MM.1S (cell line): ENCODE results near the gene PCNT.

Source experiments
- EZH2 ChIP-seq: fragments of 300-600 bp; sonication (generic); optimal IDR thresholded peaks from 2 replicates; pipeline ENCODE3; 2017; ENCODE audit warnings: low read depth, mild to moderate bottlenecking, antibody characterized with exemption, low read length, mixed read lengths
- TF ChIP-seq, protein P1 (sequence below): fragments of 300-600 bp; sonication (generic); IDR thresholded peaks from 2 replicates; pipeline ENCODE4 v1.5.1; 2016; ENCODE audit warnings: antibody characterized with exemption, low read length, mixed read lengths

DNA sequence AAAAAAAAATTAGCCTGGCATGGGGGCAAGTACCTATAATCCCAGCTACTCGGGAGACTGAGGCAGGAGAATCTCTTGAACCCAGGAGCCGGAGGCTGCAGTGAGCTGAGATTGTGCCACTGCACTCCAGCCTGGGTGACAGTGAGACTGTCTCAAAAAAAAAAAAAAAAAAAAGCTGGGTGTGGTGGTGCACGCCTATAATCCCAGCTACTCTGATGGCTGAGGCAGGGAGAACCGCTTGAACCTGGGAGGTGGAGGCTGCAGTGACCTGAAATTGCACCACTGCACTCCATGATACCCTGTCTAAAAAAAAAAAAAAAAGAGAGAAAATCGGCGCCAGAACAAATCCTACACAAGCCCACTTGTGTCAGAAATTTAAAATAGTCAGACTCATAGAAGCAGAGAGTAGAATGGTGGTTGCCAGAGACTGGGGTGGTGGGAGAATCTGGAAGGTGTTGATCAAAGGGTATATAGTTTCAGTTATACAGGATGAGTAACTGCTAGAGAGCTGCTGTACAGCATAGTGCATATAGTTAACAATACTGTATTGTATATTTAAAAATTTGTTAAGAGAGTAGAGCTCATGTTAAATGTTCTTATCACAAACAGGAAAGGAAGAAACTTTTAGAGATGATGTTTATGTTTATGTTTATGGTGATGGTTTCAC lies 144.3 kb downstream of the PCNT start:
- TF ChIP-seq, protein P1, sequence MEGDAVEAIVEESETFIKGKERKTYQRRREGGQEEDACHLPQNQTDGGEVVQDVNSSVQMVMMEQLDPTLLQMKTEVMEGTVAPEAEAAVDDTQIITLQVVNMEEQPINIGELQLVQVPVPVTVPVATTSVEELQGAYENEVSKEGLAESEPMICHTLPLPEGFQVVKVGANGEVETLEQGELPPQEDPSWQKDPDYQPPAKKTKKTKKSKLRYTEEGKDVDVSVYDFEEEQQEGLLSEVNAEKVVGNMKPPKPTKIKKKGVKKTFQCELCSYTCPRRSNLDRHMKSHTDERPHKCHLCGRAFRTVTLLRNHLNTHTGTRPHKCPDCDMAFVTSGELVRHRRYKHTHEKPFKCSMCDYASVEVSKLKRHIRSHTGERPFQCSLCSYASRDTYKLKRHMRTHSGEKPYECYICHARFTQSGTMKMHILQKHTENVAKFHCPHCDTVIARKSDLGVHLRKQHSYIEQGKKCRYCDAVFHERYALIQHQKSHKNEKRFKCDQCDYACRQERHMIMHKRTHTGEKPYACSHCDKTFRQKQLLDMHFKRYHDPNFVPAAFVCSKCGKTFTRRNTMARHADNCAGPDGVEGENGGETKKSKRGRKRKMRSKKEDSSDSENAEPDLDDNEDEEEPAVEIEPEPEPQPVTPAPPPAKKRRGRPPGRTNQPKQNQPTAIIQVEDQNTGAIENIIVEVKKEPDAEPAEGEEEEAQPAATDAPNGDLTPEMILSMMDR = no peak
- no peak for TF ChIP-seq EZH2
